CD8-positive, alpha-beta memory T cell (primary cell): ENCODE data around the gene MN1. TPM values are rescaled to one million over a fixed set of nuclear protein-coding genes. Genes with fewer than 3 reads are reported as not detected.

Experiments
- CTCF ChIA-PET: fragments of 350-600 bp; sonication (Branson Sonifier 250); formaldehyde crosslinking; loops from one replicate; lab custom pipeline; 2021; ENCODE audit warnings: antibody characterized with exemption; lab: Charles Lee
- POLR2A ChIA-PET: fragments of 350-600 bp; sonication (Branson Sonifier 250); formaldehyde crosslinking; loops from one replicate; lab custom pipeline; 2021; ENCODE audit warnings: antibody characterized with exemption; lab: Charles Lee
- DNase-seq, 5 donors: peaks; one replicate each; pipeline versions ENCODE4 v3.0.0 to v3.0.0-alpha.2; 2020 to 2022; ENCODE audit warnings: mixed read lengths in 1 of 5
- H3K27ac ChIP-seq: one replicate; pipeline ENCODE4 v1.7.0; 2013; ENCODE audit warnings: low read depth, mild to moderate bottlenecking, low read length, moderate library complexity
- H3K27me3 ChIP-seq: 2 replicates; pipeline ENCODE4 v1.7.0; 2013; ENCODE audit warnings: low read length, mild to moderate bottlenecking; ENCODE audit not compliant: insufficient read depth, poor library complexity, severe bottlenecking
- H3K36me3 ChIP-seq: 2 replicates; pipeline ENCODE4 v1.7.0; 2013; ENCODE audit warnings: mild to moderate bottlenecking, low read length, moderate library complexity; ENCODE audit not compliant: insufficient read depth
- H3K4me1 ChIP-seq: 2 replicates; pipeline ENCODE4 v1.7.0; 2013; ENCODE audit warnings: mild to moderate bottlenecking, low read length, moderate library complexity; ENCODE audit not compliant: insufficient read depth
- H3K4me3 ChIP-seq: 2 replicates; pipeline ENCODE4 v1.7.0; 2013; ENCODE audit warnings: mild to moderate bottlenecking, low read length
- H3K9me3 ChIP-seq: 2 replicates; pipeline ENCODE4 v1.7.0; 2013; ENCODE audit warnings: mild to moderate bottlenecking, low read length
- H3K27ac Mint-ChIP-seq, 8 donors: one replicate each; pipeline ENCODE4 v1.8.0; 2020 to 2021; ENCODE audit warnings: mixed read lengths in 8 of 8, mild to moderate bottlenecking in 6 of 8, inconsistent platforms in 3 of 8, moderate library complexity in 3 of 8
- H3K27me3 Mint-ChIP-seq, 2 donors: one replicate each; pipeline ENCODE4 v1.8.0; 2020 to 2021; ENCODE audit warnings: mixed read lengths in 2 of 2, mild to moderate bottlenecking in 1 of 2, moderate library complexity in 1 of 2
- H3K36me3 Mint-ChIP-seq, 3 donors: one replicate each; pipeline ENCODE4 v1.8.0; 2020 to 2021; ENCODE audit warnings: mixed read lengths in 3 of 3, inconsistent platforms in 1 of 3, mild to moderate bottlenecking in 1 of 3
- H3K4me1 Mint-ChIP-seq, 3 donors: one replicate each; pipeline ENCODE4 v1.8.0; 2020 to 2021; ENCODE audit warnings: mixed read lengths in 3 of 3, inconsistent platforms in 1 of 3, mild to moderate bottlenecking in 1 of 3
- H3K4me3 Mint-ChIP-seq, 7 donors: one replicate each; pipeline ENCODE4 v1.8.0; 2020 to 2021; ENCODE audit warnings: mixed read lengths in 7 of 7, mild to moderate bottlenecking in 6 of 7, moderate library complexity in 4 of 7, inconsistent platforms in 2 of 7
- H3K9me3 Mint-ChIP-seq, 5 donors: one replicate each; pipeline ENCODE4 v1.8.0; 2020 to 2022; ENCODE audit warnings: mixed read lengths in 5 of 5, mild to moderate bottlenecking in 3 of 5, moderate library complexity in 2 of 5, inconsistent platforms in 1 of 5
- polyA plus RNA-seq: library from polyadenylated mRNA; unstranded; fragments of 300-500 nt; fragmentation: Illumina TruSeq; gene quantifications from one replicate; pipeline ENCODE4 v1.2.3, GENCODE V29; 2021
- total RNA-seq, 2 experiments: library from RNA; stranded (reverse); gene quantifications; one replicate each; pipeline ENCODE4 v1.2.3, GENCODE V29; 2021

The MN1 gene
- total and polyA plus RNA-seq, 3 experiments from 2014 or later = 0.04 to 0.13 TPM; not detected in 1

DNA sequence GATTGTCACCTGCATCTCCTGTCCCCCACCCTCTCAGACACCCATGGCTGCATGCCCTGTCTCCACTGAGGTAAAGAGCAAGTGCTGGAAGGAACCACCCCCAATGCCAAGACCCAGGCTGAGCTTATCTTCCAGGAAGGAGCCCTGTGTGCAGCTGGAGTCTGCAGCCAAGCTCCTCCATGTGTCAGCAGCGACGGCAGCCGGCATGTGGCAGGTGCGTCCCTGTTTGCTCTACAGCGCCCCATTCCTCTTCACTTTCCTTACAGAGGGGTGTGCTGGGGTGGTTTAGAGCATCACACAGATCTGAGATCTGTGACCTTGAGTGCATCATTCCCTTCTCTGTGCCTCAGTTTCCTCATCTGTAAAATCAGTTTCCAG, 7.7 kb upstream of the MN1 start:
- CTCF ChIA-PET = interaction anchor here (1.7 kb wide), 1 partner anchor 35 kb away, joined by 3 read pairs; no protein-coding TSS in a partner anchor
- no peaks in the 10 kb centered on the region for H3K36me3 ChIP-seq
- no peak overlapping the region for H3K4me3 Mint-ChIP-seq
- H3K4me1 Mint-ChIP-seq = peaks cover 4 to 9% (median 6%) of the 10 kb centered on the region in 3 donors
- POLR2A ChIA-PET = no interaction called here
- H3K27me3 Mint-ChIP-seq = peaks cover 15 to 40% of the 10 kb centered on the region in 2 donors
- no peak for DNase-seq
- no peaks in the 10 kb centered on the region for H3K9me3 Mint-ChIP-seq
- no peaks in the 10 kb centered on the region for H3K36me3 Mint-ChIP-seq
- H3K4me3 ChIP-seq = no peak overlapping the region
- H3K27me3 ChIP-seq = peaks cover 10% of the 10 kb centered on the region
- H3K27ac ChIP-seq = no peak overlapping the region
- peaks cover 4% of the 10 kb centered on the region for H3K4me1 ChIP-seq
- no peaks in the 10 kb centered on the region for H3K9me3 ChIP-seq
- peak overlapping the region in 1 of 8 donors; percentile 15 for H3K27ac Mint-ChIP-seq

GRCh38 chr22:27808451-27809225, 7.1 kb upstream of the MN1 start:
- Histone ChIP-seq H3K27ac (no peak overlapping the region), H3K9me3 (no peaks in the 10 kb centered on the region), H3K36me3 (no peaks in the 10 kb centered on the region), H3K27me3 (peaks cover 14% of the 10 kb centered on the region), H3K4me1 (peaks cover 4% of the 10 kb centered on the region), H3K4me3 (no peak overlapping the region)
- CTCF ChIA-PET = interaction anchor here (1.7 kb wide), 1 partner anchor 35 kb away, joined by 3 read pairs; no protein-coding TSS in a partner anchor
- DNase-seq = no peak
- Mint-ChIP-seq H3K4me3 (peak overlapping the region in 1 of 7 donors; percentile 15), H3K27me3 (peaks cover 17 to 40% of the 10 kb centered on the region in 2 donors), H3K36me3 (no peaks in the 10 kb centered on the region), H3K4me1 (peaks cover 5 to 9% (median 6%) of the 10 kb centered on the region in 3 donors), H3K27ac (peak overlapping the region in 1 of 8 donors; percentile 15), H3K9me3 (no peaks in the 10 kb centered on the region)
- POLR2A ChIA-PET = no interaction called here

DNA sequence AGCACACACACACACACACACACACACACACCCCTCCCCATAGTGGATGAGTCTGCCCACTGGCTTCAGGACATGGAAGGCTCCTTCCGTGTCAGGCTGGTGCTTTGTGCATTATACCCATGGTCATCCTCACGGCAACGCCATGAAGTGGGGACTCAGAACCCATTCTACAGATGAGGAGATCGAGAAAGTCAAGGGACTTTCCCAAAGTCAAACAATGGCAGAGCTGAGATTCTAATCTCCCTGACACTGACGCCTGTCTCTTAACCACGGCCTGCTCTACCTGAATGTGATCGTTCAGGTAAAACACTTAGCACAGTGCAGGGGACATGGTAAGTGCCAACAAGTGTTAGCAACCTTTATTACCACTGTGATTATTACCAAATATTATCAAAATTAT, 4.3 kb upstream of the MN1 start:
- Histone ChIP-seq H3K4me3 (no peak overlapping the region), H3K36me3 (no peaks in the 10 kb centered on the region), H3K27ac (no peak overlapping the region), H3K9me3 (no peaks in the 10 kb centered on the region), H3K27me3 (peaks cover 14% of the 10 kb centered on the region), H3K4me1 (peaks cover 9% of the 10 kb centered on the region)
- Mint-ChIP-seq H3K9me3 (peaks cover 0 to 3% (median 0%) of the 10 kb centered on the region in 5 donors), H3K36me3 (no peaks in the 10 kb centered on the region), H3K4me1 (peaks cover 17 to 21% (median 19%) of the 10 kb centered on the region in 3 donors), H3K27ac (no peak overlapping the region), H3K27me3 (peaks cover 19 to 40% of the 10 kb centered on the region in 2 donors), H3K4me3 (peak overlapping the region in 1 of 7 donors; percentile 83)
- ChIA-PET CTCF (interaction anchor here (1.1 kb wide), 1 partner anchor 1127 kb away, joined by 3 read pairs; no protein-coding TSS in a partner anchor), POLR2A (no interaction called here)
- DNase-seq = no peak

DNA sequence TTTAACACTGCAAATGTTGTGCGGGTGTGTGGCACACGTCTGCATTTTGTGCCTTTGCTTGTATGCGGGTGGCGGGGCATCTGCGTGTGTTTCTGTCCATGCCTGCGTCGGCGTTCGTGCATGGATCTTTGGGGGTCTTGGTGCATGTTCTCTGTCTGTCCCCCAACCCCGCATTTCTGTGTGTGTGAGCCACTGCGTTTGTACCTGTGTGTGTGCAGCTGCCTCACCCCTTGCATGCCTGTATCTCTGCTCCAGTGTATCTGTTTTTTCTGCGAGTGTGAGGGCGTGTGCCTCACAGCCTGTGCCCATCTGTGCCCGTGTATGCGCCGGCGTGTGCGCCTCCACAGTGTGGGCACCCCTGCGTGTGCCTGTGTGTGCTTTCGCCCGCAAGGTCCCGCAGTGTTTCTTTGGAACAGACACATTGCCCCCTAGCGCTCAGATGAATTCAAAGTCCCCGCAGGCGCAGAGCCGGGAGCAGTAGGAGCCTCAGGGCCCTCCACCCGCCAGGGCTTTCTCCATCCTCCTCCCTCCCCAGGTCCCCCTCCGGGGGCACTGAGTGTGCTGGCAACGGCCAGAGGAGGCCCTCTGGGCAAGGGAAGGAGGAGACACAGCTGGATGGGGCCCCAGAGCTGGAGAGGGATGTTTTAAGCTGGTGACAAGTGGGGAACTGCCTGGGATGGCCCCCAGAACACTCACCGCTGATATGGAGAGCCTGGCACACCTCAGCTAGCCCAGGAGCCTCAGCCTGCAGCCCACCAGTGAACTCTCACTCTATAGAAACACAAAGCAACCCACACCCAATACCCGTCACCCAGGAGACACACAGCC, 3.1 kb upstream of the MN1 start:
- no peak overlapping the region for H3K4me3 ChIP-seq
- H3K9me3 ChIP-seq = no peaks in the 10 kb centered on the region
- H3K36me3 ChIP-seq = no peaks in the 10 kb centered on the region
- no peak overlapping the region for H3K27ac ChIP-seq
- peak in 3 of 5 donors; percentile 16 to 57 (median 36) for DNase-seq
- Mint-ChIP-seq H3K27ac (no peak overlapping the region), H3K36me3 (no peaks in the 10 kb centered on the region), H3K4me1 (peaks cover 17 to 24% (median 21%) of the 10 kb centered on the region in 3 donors), H3K27me3 (peaks cover 19 to 40% of the 10 kb centered on the region in 2 donors), H3K9me3 (peaks cover 0 to 3% (median 0%) of the 10 kb centered on the region in 5 donors), H3K4me3 (peak overlapping the region in 6 of 7 donors; percentile 64 to 89 (median 68))
- CTCF ChIA-PET = no interaction called here
- peaks cover 9% of the 10 kb centered on the region for H3K4me1 ChIP-seq
- POLR2A ChIA-PET = no interaction called here
- peaks cover 19% of the 10 kb centered on the region for H3K27me3 ChIP-seq

GRCh38 chr22:27803841-27804415, 2.4 kb upstream of the MN1 start:
- CTCF ChIA-PET = no interaction called here

GRCh38 chr22:27802346-27803073, 954 bp upstream of the MN1 start:
- peaks cover 0 to 3% (median 0%) of the 10 kb centered on the region in 5 donors for H3K9me3 Mint-ChIP-seq
- peak overlapping the region; percentile 87 to 95 (median 88) for H3K4me3 Mint-ChIP-seq
- Histone ChIP-seq H3K4me1 (peaks cover 9% of the 10 kb centered on the region), H3K4me3 (peak overlapping the region; percentile 65), H3K27ac (no peak overlapping the region), H3K27me3 (peaks cover 19% of the 10 kb centered on the region), H3K9me3 (no peaks in the 10 kb centered on the region), H3K36me3 (no peaks in the 10 kb centered on the region)
- H3K27me3 Mint-ChIP-seq = peaks cover 11 to 26% of the 10 kb centered on the region in 2 donors
- peaks cover 17 to 24% (median 21%) of the 10 kb centered on the region in 3 donors for H3K4me1 Mint-ChIP-seq
- ChIA-PET POLR2A (no interaction called here), CTCF (no interaction called here)
- peak overlapping the region in 2 of 8 donors; percentile 43 to 85 for H3K27ac Mint-ChIP-seq
- no peaks in the 10 kb centered on the region for H3K36me3 Mint-ChIP-seq
- DNase-seq = no peak

More at GRCh38 chr22:27803841-27804415, 2.4 kb upstream of the MN1 start:
- Mint-ChIP-seq H3K27ac (no peak overlapping the region), H3K4me3 (peak overlapping the region in 1 of 7 donors; percentile 89), H3K4me1 (peaks cover 17 to 24% (median 21%) of the 10 kb centered on the region in 3 donors), H3K9me3 (peaks cover 0 to 3% (median 0%) of the 10 kb centered on the region in 5 donors), H3K27me3 (peaks cover 18 to 35% of the 10 kb centered on the region in 2 donors), H3K36me3 (no peaks in the 10 kb centered on the region)
- no peak overlapping the region for H3K27ac ChIP-seq
- no peaks in the 10 kb centered on the region for H3K36me3 ChIP-seq
- no peak for DNase-seq
- H3K4me3 ChIP-seq = no peak overlapping the region
- no peaks in the 10 kb centered on the region for H3K9me3 ChIP-seq
- peaks cover 19% of the 10 kb centered on the region for H3K27me3 ChIP-seq
- POLR2A ChIA-PET = no interaction called here
- peaks cover 9% of the 10 kb centered on the region for H3K4me1 ChIP-seq

- Mint-ChIP-seq H3K9me3 (peaks cover 0 to 3% (median 0%) of the 10 kb centered on the region in 5 donors), H3K4me1 (peaks cover 17 to 24% (median 21%) of the 10 kb centered on the region in 3 donors), H3K27ac (no peak overlapping the region), H3K4me3 (peak overlapping the region; percentile 87 to 95 (median 88)), H3K27me3 (peaks cover 11 to 16% of the 10 kb centered on the region in 2 donors), H3K36me3 (no peaks in the 10 kb centered on the region)
- Histone ChIP-seq H3K4me1 (peaks cover 9% of the 10 kb centered on the region), H3K27me3 (peaks cover 19% of the 10 kb centered on the region), H3K9me3 (no peaks in the 10 kb centered on the region), H3K4me3 (peak overlapping the region; percentile 65), H3K27ac (no peak overlapping the region), H3K36me3 (no peaks in the 10 kb centered on the region)
- ChIA-PET POLR2A (no interaction called here), CTCF (no interaction called here)
- DNase-seq = peak in 2 of 5 donors; percentile 30 to 31
Observed at GRCh38 chr22:27801202-27801615, 347 bp downstream of the MN1 start.
